ENCODE measurements around the gene C3orf20.

Gene C3orf20

DNA sequence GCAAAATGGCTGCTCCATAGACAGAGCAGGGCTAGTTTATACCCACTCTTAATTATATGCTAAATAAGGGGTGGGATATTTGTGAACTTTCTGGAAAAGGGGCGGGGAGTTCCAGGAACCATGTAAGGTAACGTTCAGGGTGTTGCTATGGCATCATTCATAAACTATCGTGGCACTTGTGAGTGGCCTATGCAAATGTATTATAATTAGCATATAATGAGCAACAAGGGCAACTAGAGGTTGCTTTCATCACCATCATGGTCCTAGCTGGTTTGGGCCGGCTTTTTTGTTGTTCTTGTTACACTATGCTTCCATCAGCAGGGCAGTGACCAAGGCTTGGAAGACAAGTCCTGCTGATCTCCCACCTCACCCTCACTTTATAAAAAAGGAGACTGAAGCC, 100.6 kb downstream of the C3orf20 start:
- no peak for ATAC-seq

DNA sequence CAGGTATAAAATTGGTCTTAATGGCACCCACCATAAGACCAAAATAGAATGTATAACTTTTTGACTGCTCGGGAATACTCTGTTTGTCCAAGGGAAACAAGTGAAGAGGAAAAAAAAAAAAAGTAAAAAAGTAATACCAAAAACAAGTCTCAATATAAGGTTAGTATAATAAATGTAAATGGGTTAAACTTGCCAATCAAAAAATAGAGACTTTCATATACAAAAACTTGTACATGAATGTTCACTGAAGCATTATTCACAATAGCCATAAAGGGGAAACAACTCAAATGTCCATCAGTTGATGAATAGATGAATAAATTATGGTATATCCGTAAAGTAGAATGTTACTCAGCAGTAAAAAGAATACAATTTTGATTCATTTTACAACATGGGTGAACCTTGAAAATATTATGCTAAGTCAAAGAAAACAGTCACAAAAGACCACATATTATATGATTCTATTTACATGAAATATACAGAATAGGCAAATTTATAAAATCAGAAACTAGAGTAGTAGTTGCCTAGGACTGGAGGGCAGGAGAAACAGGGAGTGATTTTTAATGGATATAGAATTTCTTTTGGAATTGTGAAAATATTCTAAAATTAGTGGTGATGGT, 104.2 kb downstream of the C3orf20 start:
- ATAC-seq: no peak

DNA sequence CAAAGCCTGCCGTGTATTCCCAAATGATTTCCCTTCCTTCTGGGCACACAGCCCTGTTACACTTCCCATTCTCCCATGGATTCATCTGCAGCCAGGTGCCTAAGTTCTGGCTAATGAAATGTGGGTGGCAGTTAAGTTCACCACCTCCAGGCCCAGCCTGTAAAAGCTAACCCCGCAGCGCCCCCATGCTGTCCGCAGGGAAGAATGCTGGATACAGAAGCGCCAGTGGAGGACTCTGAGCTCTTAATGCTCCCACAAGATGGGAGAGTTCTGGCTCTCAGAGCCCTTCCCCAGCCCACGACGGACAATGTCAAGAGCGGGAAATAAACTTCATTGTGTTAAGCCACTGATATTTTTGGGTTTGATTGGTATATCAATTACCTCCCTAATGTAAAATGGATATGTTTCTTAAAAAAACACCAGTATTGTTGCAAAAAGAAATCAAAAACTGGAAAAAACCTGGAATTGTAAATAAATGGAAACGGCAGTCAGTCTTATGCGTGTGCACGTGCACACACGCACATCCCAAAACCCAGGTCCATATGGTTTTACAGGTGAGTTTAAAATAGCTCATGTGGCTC, 106.1 kb downstream of the C3orf20 start:
- ATAC-seq: no peak

DNA sequence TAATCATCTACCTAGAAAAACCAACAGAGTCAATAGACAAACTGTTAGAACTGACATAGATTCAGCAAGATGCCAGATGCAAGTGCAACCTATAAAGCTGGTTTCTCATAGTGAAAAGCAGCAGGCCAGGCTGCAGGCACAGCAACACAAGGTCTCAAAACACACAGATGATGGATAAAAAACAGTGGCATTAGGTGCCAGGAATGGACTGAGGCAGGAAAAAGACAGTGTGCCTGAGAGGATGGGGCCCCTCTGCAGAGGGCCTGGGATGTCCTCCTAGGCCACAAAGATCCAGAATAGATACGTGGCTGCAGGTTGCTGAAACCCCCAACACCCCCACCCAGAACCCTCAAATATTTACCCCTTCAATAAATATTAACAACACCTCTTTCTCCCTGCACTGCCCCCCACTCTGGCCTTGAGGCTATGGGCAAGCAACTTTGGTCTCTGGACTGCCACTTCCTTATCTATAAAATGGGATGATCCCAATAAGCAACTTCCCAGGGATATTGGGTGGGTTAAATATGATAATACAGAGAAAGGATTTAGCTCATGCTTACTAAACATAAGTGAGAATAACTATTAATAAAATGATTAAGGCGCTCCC, 108.6 kb downstream of the C3orf20 start:
- ATAC-seq: no peak

DNA sequence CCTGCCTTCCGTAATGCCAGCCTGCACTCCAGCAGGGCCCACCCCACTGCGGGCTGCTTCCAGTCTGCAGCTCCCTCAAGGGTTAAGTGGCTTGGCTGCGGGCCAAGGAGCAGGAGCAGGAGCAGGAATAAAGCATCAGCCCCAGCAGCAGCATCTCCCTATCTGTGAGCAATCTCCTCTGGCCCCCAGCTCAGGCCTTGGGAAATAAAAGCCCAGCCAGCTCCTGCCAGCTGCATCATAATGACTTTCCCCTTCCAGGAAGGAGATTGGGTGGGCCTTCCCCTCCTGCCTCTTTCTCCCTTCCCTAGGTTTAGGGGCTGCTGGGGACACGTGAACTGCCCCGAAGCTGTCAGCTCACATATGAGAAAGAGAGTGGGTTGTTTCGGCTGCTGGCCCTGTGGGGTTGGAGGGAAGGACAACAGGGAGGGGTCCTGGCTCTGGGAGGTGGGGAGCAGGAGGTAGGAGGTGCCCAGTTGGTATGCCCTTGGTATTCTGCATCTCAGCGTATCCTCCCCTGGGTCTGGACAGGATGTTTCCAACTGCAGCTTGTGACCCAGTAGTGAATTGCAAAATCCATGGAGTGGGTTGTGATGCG, 109.2 kb downstream of the C3orf20 start:
- no peak for ATAC-seq

DNA sequence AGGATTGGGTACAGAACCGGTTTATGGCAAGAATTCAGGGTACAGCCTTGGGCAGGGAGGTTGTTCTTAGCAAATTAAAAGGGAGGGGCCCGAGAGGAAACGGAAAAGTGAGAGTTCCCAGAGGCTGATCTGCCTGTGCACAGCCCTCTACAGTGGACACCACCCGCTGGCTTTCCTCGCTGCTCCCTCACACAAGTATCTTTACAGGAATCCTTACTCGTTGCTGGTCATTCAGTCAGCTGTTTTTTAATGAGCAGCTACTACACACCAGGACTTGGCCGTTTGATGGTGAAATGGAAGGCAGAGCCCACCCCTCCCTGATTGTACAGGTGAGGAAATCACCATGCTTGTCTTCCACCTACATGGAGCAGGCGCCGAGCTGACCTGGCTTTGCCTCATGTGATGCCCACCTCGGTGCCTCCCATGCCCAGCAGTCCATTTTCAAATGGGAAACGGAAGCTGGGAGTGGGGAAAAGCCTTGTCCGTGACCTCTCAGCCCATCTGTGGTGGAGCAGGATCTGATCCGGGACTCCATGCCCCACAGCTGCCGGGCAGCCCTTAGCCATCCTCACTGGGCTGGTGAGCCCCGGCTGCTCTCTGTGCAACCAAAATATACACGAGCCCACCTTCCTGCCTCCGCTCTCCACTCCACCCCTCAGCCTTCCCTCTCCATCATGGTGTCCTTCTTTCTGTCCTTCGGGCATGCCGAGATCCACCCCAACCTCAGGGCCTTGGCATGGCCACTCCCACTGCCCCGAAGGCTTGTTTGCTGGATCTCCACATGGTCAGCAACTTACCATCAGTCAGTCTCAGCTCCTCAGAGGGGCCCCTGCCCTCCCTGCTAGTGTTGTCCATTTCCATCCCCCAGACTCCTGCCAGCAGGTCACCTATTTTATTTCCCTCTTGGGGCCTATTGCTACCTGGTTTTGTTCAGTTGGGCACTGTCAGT, 110.5 kb downstream of the C3orf20 start:
- no peak for ATAC-seq

DNA sequence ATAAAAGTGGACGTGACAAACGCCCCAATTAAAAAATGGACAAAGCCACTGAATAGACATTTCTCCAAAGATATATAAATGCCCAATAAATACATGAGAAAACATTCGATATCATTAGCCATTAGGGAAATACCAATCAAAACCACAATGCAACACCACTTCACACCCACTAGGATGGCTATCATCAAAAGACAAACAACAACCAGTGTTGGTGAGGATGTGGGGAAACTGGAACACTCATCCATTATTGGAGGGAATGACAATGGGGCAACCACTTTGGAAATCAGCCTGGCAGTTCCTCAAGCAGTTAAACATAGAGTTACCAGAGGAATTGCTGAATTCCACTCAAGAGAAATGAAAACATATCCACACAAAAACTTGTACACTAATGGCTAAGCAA, 111.4 kb downstream of the C3orf20 start:
- ATAC-seq: no peak

DNA sequence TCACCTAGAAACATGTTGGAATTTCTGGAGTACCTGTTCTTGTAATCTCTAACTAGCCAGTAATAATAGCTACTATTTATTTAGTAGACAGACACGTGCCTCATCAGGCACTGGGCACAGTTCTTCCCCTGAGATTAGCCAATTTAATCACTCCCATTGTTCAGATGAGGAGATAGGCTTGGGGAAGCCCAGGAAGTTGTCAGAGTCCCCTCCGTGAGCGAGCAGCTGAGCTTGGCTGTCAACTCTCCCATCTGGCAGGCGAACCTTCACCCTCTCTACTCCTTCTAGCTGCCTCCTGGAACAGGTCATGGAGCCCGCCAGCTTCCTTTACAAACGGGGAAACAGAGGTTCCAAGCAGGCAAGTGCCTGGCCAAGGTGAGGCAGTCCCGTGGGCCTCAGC, 112.7 kb downstream of the C3orf20 start:
- ATAC-seq: no peak

DNA sequence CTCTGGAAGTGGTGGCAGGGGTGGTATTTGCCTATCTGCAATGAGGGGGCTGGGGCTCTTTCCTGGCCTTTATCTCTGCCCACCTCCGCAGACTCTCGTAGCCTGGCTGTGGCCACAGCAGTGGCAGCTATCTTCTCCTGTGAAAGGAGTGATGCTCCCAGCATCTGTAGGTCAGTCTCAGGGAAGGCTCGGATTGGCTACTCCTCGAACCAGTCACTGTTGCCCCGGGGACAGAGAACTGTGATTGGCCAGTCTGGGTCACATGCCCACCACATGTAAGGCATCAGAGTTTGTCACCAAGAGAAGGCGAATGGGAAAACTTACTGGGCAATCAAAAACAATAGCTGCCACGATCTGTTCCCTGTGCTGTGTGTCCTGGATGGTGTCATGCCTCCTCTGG, 113.7 kb downstream of the C3orf20 start:
- ATAC-seq: no peak

DNA sequence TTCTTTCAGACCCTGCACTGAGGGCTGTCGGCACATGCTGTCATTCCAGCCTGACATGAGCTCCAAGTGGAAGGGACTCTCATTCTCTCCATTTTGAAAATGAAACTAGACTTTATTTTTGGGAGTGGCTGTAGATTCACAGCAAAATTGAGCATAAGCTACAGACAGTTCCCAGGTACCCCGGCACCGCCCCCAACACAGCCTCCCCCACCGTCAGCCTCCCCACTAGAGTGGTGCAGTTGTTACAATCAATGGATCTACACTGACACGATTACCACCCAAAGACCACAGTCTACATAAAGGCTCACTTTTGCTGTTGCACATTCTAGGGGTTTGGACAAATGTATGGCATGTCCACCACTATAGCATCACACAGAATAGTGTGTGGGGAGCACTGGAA, 114.3 kb downstream of the C3orf20 start:
- ATAC-seq: no peak

DNA sequence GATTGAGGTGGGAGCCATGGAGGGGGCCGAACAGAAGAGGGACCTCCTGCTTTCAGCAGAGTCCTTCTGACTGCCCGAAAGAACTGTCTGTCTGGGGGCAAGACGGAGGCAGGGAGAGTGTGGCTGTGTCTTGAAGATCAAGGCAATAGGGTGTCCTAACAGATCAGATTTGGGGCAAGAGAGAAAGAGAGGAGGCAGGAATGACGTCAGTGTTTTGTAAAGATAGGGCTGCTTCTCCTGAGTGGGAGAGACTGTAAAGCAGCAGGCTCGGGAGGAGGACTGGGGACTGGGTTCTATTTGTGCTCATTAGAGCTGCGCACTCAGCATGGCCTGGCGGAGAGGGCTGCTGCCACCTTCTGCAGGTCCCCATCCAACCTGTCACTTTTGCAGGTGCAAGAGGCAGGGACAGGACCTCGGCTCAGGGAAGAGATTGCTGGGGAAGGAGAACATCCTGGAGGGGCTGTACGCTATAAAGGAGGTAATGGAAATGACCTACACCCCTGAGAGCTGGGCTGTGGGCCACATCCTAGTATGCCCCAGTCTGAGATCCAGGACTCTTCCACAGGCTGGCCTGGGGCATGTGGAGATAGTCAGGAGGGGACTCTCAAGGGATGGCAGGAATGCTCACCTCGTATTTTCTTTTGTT, 114.8 kb downstream of the C3orf20 start:
- no peak for ATAC-seq

DNA sequence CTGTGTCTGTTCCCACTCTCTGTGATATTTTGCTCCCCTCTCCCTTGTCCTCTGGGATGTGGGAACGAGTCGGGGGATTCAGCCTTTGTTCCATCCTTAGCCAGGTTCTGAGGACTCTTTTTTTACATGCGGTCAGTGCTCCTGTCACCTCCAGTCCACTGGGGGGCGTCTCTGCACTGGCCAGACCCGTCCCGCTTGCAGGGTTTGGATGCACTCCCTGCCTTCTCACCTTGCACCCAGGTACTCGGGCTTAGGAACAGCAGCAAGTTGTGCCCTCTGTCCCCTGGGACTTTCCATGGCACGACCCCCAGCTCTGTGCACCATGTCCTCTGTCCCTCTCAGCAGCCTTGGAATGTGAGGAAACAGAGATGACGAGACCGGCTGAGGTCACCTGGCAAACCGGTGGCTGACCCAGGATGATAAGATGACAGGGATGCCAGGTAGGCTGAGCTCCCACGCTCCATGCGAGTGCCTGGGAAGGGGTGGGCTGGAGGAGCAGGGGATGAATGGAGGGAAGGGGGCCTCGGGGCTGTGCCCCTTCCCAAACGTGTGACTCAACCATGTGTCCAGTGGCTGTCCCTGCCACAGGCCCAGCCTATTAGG, 116.5 kb downstream of the C3orf20 start:
- no peak for ATAC-seq

DNA sequence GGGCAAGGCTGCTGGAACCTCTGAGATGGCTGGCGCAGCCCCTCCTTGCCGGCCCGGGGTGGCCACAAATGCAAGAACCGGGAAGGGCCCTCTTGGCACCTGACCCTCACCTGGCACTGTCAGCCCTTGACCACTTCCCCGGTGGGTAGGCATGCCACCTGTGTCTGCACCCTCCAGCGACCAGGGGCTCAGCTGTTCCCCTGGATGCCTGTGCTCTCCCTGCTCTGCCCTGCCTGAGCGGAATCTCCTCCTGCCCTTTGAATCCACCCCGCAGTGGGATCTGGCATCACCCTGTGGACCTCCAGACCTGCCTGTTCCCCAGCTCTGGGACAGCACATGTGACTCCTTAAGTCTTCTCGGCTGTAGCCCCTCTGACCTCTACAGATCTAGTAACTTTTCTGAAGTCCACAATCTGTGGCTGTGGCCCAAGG, 117.8 kb downstream of the C3orf20 start:
- ATAC-seq: no peak

DNA sequence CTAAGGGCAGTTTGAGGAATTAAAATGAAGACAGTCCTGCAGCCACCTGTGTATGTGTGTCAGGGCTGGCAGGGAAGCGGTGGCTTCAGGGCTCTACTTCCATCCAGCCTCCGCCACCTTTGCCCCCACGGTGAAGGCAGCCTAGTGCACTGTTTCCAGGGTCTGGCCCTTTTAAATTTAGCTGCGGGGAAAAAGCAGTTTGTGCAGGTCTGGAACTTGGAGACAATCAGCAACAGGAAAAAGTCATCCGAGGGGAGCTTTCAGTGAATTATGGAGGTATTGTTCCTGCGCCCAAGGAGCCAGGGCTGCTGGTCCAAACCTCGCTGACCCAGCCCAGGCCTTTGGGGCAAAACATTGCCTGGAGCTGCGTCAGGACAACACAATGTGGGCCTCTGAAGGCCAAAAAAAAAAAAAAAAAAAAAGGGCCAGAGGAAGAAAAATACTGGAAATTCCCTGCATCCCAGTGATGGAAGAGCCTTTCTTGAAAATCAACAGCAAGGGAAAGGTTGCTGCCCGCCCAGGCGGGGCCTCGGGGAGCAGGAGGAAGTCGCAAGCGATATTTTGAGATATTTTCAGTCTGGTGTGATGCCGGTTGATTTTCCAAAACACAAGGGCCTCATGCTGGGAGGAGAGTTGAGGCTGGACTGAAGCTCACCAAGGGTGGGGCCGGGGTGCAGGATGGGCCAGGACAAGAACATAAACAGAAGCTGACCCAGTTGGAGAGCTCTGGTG, 118.4 kb downstream of the C3orf20 start:
- no peak for ATAC-seq

DNA sequence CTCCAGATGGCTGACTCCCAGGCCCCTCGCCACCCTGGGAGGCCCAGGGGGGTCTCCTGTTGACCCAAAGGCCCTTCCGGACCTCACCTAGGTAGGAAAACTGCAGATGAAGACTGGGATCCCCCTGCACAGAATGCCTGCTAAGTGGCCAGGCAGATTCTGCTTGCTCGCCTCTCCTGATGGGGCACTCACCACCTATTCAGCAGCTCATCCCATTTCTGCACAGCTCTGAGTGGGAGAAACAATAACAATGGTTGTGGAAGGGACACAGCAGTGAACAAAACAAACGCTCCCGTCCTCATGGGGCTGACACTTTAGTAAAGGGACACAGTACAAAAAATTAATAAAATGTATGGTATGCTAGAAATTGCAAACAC, 118.9 kb downstream of the C3orf20 start:
- no peak for ATAC-seq

DNA sequence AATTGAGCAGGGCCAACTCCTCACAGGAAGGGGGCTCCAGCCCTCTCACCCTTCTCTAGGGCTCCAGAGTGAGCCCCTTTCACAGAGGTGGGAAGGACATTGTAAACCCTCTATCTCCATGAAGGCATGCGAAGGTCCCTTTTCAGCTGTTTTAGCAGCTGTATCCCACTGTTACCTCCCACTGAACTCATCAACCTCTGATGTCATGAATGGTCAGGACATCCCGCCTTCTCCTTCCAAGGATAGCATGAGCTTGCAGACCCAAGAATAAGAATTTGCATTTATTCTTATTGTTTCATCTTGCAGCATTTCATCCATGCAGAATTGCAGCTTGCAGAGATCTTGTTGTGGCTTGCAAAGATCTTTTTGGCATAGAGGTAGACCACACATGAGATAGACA, 119.5 kb downstream of the C3orf20 start:
- no peak for ATAC-seq

DNA sequence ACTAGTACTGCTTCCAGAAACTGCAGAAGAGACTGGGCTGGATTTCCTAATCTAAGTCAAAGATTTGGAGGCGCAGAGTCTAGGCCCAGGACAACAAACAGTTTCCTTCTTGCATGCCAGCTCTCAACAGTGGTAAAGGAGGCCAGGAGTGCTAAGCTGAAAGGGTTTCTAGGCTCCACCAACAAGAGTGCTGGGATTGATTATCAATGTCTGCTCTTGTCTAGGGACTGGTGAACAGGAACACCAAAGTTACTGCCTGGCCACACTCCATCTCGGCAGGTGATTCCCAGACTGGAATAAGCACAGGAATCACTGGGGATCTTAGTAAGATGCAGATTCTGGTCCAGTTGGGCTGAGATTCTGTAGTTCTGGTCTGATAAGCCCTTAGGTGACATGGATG, 121.1 kb downstream of the C3orf20 start:
- ATAC-seq: no peak

DNA sequence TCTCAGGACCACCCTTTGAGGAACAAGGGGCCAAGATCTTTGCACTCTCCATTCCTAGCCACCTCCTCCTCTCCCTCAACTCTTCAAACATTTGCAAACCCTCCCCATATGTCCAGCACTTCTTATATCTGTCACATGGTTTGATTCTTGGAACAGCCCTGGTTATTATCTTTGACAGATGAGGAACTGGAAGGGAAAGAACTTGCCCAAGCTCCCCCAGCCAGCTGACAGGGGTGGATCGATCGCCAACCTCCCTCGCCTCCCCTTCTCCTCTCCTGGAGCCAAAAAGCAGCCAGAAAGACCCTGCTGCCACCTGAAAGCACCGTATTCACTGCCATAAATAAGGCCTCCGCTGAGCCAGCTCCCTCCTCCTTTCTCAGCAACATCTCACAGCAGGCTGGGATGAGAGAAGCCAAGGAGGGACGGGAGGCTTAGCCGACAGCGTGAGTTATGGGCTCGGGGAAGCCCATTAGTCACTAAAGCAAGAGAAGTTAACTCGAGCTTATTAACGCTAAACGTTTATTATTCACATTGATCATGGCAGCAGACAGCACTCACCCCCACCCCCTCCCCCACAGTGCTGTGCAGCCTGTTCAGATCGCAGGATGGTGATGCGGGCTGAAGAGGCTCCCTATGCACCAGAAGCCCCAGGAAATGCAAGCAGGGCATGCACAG, 121.6 kb downstream of the C3orf20 start:
- no peak for ATAC-seq

DNA sequence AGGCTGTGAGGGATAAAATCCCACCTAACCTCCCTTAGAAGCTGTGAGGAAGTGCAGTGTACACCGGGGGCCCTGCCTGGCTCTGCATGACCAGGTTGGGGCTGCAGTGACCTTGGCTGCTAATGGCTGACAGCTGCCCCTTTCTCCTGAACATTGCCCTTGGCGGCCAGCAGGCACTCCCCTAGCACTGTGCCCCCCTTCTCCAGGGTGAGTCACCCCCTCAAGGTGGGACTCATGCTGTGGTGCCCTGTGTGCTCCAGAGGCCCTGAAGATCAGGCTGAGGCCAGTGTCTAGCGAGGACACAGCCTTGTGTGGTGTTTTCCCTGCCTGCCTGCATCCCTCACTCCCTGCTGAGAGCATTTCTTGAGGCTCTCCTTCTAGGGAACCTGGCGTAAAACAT, 122.8 kb downstream of the C3orf20 start:
- no peak for ATAC-seq

DNA sequence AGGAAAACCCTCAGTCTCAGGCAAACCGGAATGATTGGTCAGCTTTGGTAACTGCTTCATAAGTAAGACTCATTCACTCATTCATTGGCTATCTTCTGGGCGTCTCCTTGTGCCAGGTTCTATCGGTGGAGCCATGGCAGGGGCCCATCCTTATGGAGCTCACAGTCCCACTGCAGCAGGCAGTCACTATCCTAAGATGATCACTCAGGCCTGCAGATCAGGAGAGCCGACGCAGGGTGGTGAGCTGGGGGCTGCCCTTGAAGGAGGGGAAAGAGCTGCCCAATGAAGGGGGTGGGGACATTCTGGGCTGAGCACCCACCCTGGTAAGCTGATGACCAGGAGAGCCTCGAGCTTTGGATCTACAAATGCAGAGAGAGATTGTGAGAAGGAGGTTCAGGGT, 123.3 kb downstream of the C3orf20 start:
- no peak for ATAC-seq

DNA sequence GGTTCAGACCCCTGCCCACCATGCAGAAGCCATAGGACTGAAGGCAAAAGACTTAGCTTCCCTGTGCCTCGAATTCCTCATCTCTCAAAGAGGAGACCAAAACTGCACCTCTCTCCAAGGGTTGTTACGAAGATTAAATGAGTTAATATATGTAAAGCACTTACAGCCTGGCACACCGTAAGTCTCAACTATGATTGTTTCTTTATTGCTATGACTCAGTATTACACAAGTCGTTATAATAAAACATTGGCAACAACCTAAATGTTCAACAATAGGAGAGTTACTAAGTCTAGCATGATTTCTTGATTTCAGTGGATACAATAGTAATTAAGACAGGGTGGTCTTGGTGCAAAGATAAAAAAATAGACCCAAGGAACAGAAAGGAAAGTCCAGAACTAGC, 124.2 kb downstream of the C3orf20 start:
- ATAC-seq: no peak
